Stimulated activated CD4-positive, alpha-beta T cell treated with anti-CD3 and anti-CD28 coated beads, TNF-alpha, amount 100 ng/mL, for 24 hours (primary cell): ENCODE measurements around the gene PRR33.
A peak's percentile ranks its signal among the peaks of the same experiment; 100 is the strongest.
"Not testable (repeated sequence)": the region's sequence is repeated elsewhere in the genome, so short reads cannot be mapped to it uniquely, and the experiment has no call there.

Source experiments
- DNase-seq, 3 experiments: peaks; one replicate each; pipeline ENCODE4 v3.0.0-alpha.2; 2020; ENCODE audit warnings: low read depth in 3 of 3

The PRR33 gene

GRCh38 chr11:1889224-1889930, 2.3 kb downstream of the PRR33 start:
- DNase-seq = peak; percentile 25 to 78 (median 42)

GRCh38 chr11:1888811-1889210, 2.9 kb downstream of the PRR33 start:
- no peak for DNase-seq

GRCh38 chr11:1888347-1888753, 3.3 kb downstream of the PRR33 start:
- DNase-seq = no peak

GRCh38 chr11:1887451-1888346, 4.0 kb downstream of the PRR33 start:
- no peak for DNase-seq

GRCh38 chr11:1886551-1886950, 5.1 kb downstream of the PRR33 start:
- DNase-seq = not testable (repeated sequence)

- DNase-seq = no peak
These were observed 7.4 kb downstream of the PRR33 start for GRCh38 chr11:1884303-1884700.

GRCh38 chr11:1883346-1884302, 8.1 kb downstream of the PRR33 start:
- DNase-seq = no peak

GRCh38 chr11:1882265-1883238, 9.1 kb downstream of the PRR33 start:
- DNase-seq = peak; percentile 47 to 78 (median 73)

GRCh38 chr11:1881442-1882264, 10.0 kb downstream of the PRR33 start:
- no peak for DNase-seq

GRCh38 chr11:1880746-1881441, 10.8 kb downstream of the PRR33 start:
- DNase-seq = no peak

GRCh38 chr11:1879941-1880720, 11.6 kb downstream of the PRR33 start:
- no peak for DNase-seq

GRCh38 chr11:1879342-1879940, 12.3 kb downstream of the PRR33 start:
- no peak for DNase-seq

GRCh38 chr11:1878137-1879031, 13.3 kb downstream of the PRR33 start:
- DNase-seq = no peak

GRCh38 chr11:1877211-1878136, 14.2 kb downstream of the PRR33 start:
- DNase-seq = no peak

- DNase-seq = no peak
These were observed 15.2 kb downstream of the PRR33 start for GRCh38 chr11:1876361-1877063.
